Measurements from ENCODE around the gene ENPP7.

GRCh38 chr17:79771276-79771675 is 40.5 kb downstream of the ENPP7 start:
- TF ChIP-seq, protein P1, sequence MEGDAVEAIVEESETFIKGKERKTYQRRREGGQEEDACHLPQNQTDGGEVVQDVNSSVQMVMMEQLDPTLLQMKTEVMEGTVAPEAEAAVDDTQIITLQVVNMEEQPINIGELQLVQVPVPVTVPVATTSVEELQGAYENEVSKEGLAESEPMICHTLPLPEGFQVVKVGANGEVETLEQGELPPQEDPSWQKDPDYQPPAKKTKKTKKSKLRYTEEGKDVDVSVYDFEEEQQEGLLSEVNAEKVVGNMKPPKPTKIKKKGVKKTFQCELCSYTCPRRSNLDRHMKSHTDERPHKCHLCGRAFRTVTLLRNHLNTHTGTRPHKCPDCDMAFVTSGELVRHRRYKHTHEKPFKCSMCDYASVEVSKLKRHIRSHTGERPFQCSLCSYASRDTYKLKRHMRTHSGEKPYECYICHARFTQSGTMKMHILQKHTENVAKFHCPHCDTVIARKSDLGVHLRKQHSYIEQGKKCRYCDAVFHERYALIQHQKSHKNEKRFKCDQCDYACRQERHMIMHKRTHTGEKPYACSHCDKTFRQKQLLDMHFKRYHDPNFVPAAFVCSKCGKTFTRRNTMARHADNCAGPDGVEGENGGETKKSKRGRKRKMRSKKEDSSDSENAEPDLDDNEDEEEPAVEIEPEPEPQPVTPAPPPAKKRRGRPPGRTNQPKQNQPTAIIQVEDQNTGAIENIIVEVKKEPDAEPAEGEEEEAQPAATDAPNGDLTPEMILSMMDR (IDR thresholded peaks at IDR 0.05) = no peak
- no peak for TF ChIP-seq POLR2AphosphoS5 (IDR thresholded peaks at IDR 0.05)

All from stomach (tissue), 4 donors.